Measurements from ENCODE around the gene TEAD1. TPM values are rescaled to one million over a fixed set of nuclear protein-coding genes. Genes with fewer than 3 reads are reported as not detected.

Gene TEAD1
- total and polyA plus RNA-seq, 2 donors (not counting 1 experiment from before 2014, with no cell fraction given) = 88.6 to 121 TPM

GRCh38 chr11:12890476-12890875 is 216.3 kb downstream of the TEAD1 start:
- Histone ChIP-seq H3K27ac (ENCODE audit: insufficient read depth, low read length) (no peak overlapping the region), H3K79me2 (ENCODE audit: control insufficient read depth, insufficient read depth, low read length) (peaks cover 13% of the 10 kb centered on the region)
- DNase-seq (ENCODE audit: low read depth in 2 of 2) = no peak

DNA sequence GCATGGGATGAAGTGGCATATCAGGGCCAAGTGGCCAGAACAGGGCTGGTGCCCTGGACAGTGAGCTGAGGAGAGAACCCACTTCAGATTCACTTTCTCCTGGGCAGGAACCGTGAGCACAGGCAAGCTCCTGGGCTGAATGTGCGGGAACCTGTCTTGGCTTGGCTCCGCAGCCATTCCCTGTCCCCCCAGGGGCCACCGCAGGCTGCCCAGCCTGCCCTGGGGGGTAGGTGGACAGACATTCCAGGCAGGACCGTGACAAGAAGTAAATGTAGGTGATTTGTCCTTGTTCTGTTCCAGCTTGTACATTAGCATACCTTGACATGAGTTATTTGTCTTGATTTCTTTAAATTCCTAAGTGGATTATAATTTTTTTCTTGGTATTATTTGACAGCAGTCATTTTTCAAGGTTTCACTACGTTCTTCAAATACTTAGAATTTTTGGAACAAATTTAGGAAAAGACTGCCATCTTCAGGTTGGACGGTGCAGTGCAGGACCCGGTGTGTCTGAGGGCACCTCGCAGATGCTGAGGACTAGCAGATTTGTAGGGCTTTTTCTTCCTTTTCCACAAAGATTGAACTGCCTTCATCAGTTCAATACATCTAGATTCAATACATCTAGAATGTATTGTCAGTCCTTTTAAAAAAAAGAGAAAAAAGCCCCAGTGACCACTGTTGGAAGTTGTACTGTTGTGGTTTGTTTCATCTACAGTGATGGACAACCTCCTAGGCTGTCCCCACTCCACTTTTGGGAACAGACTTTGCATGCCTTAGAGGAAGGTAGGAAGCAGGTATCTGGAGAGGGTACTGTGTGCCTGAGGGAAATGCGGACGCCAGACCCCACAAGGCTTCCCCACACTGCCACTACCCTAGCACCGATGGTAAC is 219.8 kb downstream of the TEAD1 start:
- H3K4me1 ChIP-seq (ENCODE audit: control insufficient read depth, extremely low read depth, insufficient read depth, low read length) = peaks cover 18% of the 10 kb centered on the region
- H3K27me3 ChIP-seq (ENCODE audit: control insufficient read depth, insufficient read depth, low read length) = no peaks in the 10 kb centered on the region
- peaks cover 13% of the 10 kb centered on the region for H3K36me3 ChIP-seq (ENCODE audit: control insufficient read depth, insufficient read depth, low read length)
- DNase-seq (ENCODE audit: low read depth in 2 of 2) = peak; percentile 66 to 75
- no peak overlapping the region for H3K4me3 ChIP-seq (replicated peaks in 1 of 4; ENCODE audit: control extremely low read depth in 1 of 4, insufficient read depth in 1 of 4, low read depth in 3 of 4, low read length in 4 of 4)
- TF ChIP-seq, protein P1, sequence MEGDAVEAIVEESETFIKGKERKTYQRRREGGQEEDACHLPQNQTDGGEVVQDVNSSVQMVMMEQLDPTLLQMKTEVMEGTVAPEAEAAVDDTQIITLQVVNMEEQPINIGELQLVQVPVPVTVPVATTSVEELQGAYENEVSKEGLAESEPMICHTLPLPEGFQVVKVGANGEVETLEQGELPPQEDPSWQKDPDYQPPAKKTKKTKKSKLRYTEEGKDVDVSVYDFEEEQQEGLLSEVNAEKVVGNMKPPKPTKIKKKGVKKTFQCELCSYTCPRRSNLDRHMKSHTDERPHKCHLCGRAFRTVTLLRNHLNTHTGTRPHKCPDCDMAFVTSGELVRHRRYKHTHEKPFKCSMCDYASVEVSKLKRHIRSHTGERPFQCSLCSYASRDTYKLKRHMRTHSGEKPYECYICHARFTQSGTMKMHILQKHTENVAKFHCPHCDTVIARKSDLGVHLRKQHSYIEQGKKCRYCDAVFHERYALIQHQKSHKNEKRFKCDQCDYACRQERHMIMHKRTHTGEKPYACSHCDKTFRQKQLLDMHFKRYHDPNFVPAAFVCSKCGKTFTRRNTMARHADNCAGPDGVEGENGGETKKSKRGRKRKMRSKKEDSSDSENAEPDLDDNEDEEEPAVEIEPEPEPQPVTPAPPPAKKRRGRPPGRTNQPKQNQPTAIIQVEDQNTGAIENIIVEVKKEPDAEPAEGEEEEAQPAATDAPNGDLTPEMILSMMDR (conservative IDR thresholded peaks at IDR 0.05 in 1 of 2, IDR thresholded peaks at IDR 0.05 in 1 of 2; ENCODE audit: low read depth in 1 of 2, low read length in 2 of 2) = peak; percentile 80 to 89
- TF ChIP-seq EZH2 (IDR thresholded peaks at IDR 0.05; ENCODE audit: low read length, missing control alignments) = no peak
- H3K9ac ChIP-seq (ENCODE audit: insufficient read depth, low read length) = no peak overlapping the region
- no peaks in the 10 kb centered on the region for H3K9me3 ChIP-seq (ENCODE audit: control insufficient read depth, insufficient read depth, low read depth, low read length)
- no peaks in the 10 kb centered on the region for H4K20me1 ChIP-seq (ENCODE audit: control insufficient read depth, extremely low read depth, insufficient read depth, low read length)
- no peak overlapping the region for H3K27ac ChIP-seq (ENCODE audit: insufficient read depth, low read length)
- H3K79me2 ChIP-seq (ENCODE audit: control insufficient read depth, insufficient read depth, low read length) = peaks cover 21% of the 10 kb centered on the region
- H3K4me2 ChIP-seq (ENCODE audit: extremely low read depth, insufficient read depth, low read length) = peak overlapping the region; percentile 36
- no peak overlapping the region for H2AFZ ChIP-seq (ENCODE audit: low read length)

More at GRCh38 chr11:12890476-12890875, 216.3 kb downstream of the TEAD1 start:
- Histone ChIP-seq H3K4me1 (ENCODE audit: control insufficient read depth, extremely low read depth, insufficient read depth, low read length) (peaks cover 22% of the 10 kb centered on the region), H3K36me3 (ENCODE audit: control insufficient read depth, insufficient read depth, low read length) (peaks cover 6% of the 10 kb centered on the region), H3K27me3 (ENCODE audit: control insufficient read depth, insufficient read depth, low read length) (no peaks in the 10 kb centered on the region), H4K20me1 (ENCODE audit: control insufficient read depth, extremely low read depth, insufficient read depth, low read length) (no peaks in the 10 kb centered on the region), H3K9me3 (ENCODE audit: control insufficient read depth, insufficient read depth, low read depth, low read length) (no peaks in the 10 kb centered on the region), H3K4me3 (replicated peaks in 1 of 4; ENCODE audit: control extremely low read depth in 1 of 4, insufficient read depth in 1 of 4, low read depth in 3 of 4, low read length in 4 of 4) (no peak overlapping the region), H3K4me2 (ENCODE audit: extremely low read depth, insufficient read depth, low read length) (no peak overlapping the region), H2AFZ (ENCODE audit: low read length) (no peak overlapping the region), H3K9ac (ENCODE audit: insufficient read depth, low read length) (no peak overlapping the region)
- TF ChIP-seq, protein P1 (conservative IDR thresholded peaks at IDR 0.05 in 1 of 2, IDR thresholded peaks at IDR 0.05 in 1 of 2; ENCODE audit: low read depth in 1 of 2, low read length in 2 of 2) = no peak
- TF ChIP-seq EZH2 (IDR thresholded peaks at IDR 0.05; ENCODE audit: low read length, missing control alignments) = no peak

DNA sequence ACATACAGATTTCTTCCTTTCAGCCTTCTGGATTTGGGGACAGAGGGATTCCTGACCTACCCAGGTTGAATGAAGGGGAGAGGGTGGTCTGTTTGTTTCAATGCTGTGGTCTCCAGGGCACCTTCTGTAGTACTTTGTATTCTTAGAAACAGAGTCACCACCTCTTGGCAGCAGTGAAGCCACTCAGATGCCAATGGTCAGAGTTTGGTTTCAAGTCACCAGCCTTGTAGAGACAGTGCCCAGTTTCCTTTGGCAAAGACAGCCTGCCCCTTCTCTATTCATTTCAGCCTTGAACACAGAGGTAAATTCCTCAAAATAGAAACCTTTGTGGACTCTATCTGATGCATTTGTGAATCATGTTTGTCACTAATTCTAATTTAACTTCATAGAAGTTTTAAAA is 223.2 kb downstream of the TEAD1 start:
- DNase-seq (ENCODE audit: low read depth in 2 of 2) = no peak
- no peak for TF ChIP-seq EZH2 (IDR thresholded peaks at IDR 0.05; ENCODE audit: low read length, missing control alignments)
- TF ChIP-seq, protein P1 (conservative IDR thresholded peaks at IDR 0.05 in 1 of 2, IDR thresholded peaks at IDR 0.05 in 1 of 2; ENCODE audit: low read depth in 1 of 2, low read length in 2 of 2) = no peak

More for the DNA sequence above, 223.2 kb downstream of the TEAD1 start:
- Histone ChIP-seq H3K27ac (ENCODE audit: insufficient read depth, low read length) (no peak overlapping the region), H3K4me1 (ENCODE audit: control insufficient read depth, extremely low read depth, insufficient read depth, low read length) (peaks cover 37% of the 10 kb centered on the region), H4K20me1 (ENCODE audit: control insufficient read depth, extremely low read depth, insufficient read depth, low read length) (no peaks in the 10 kb centered on the region), H2AFZ (ENCODE audit: low read length) (no peak overlapping the region), H3K27me3 (ENCODE audit: control insufficient read depth, insufficient read depth, low read length) (no peaks in the 10 kb centered on the region), H3K9me3 (ENCODE audit: control insufficient read depth, insufficient read depth, low read depth, low read length) (no peaks in the 10 kb centered on the region), H3K36me3 (ENCODE audit: control insufficient read depth, insufficient read depth, low read length) (peaks cover 13% of the 10 kb centered on the region), H3K9ac (ENCODE audit: insufficient read depth, low read length) (no peak overlapping the region), H3K4me2 (ENCODE audit: extremely low read depth, insufficient read depth, low read length) (no peak overlapping the region), H3K79me2 (ENCODE audit: control insufficient read depth, insufficient read depth, low read length) (peaks cover 22% of the 10 kb centered on the region), H3K4me3 (replicated peaks in 1 of 4; ENCODE audit: control extremely low read depth in 1 of 4, insufficient read depth in 1 of 4, low read depth in 3 of 4, low read length in 4 of 4) (no peak overlapping the region)

Measured in fibroblast of lung (primary cell).